ENCODE measurements around the gene POU2F3. TPM values are rescaled to one million over a fixed set of nuclear protein-coding genes. Genes with fewer than 3 reads are reported as not detected.

Gene POU2F3
- polyA plus RNA-seq, 3 donors, result 0.37 to 0.54 TPM; not detected in 1

DNA sequence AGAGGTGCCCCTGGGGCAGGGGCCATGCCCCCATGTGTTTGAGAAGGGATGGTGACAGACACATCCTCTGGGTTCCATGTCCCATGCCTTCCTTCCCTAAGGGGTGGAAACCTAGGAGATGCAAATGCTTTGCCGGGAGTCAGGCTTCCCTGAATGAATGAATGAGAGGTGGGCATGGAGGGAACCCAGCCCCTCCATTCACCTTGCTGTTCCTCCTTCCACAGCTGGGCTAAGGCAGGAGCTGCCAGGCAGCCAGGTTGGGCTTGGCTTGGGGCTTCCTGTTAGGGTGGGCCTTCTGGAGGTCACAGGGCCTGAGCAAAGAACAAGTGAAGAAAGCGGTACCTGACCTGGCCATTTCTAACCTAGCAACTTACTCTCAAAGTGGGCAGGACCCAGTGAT lies 926 bp downstream of the POU2F3 start:
- H3K36me3 Mint-ChIP-seq, result no peaks in the 10 kb centered on the region
- peaks cover 0 to 7% of the 10 kb centered on the region in 2 donors for H3K9me3 ChIP-seq (replicated peaks in 1 of 2; ENCODE audit: control insufficient read depth in 1 of 2, insufficient read depth in 1 of 2, low read length in 2 of 2)
- no peak overlapping the region for H3K27ac ChIP-seq (ENCODE audit: low read depth in 1 of 2, low read length in 2 of 2)
- DNase-seq, result no peak
- H3K79me2 ChIP-seq (ENCODE audit: insufficient read depth, low read length), result no peaks in the 10 kb centered on the region
- intact Hi-C loops (cut with micrococcal nuclease), result no loop called here
- H3K27me3 Mint-ChIP-seq (ENCODE audit: low read depth in 3 of 3), result peaks cover 59 to 84% (median 71%) of the 10 kb centered on the region in 3 donors
- peaks cover 0 to 8% (median 2%) of the 10 kb centered on the region in 7 donors for H3K9me3 Mint-ChIP-seq
- no peak overlapping the region for H3K4me3 ChIP-seq (replicated peaks in 1 of 3; ENCODE audit: low read depth in 2 of 3, low read length in 3 of 3)
- H3K36me3 ChIP-seq (replicated peaks in 1 of 2; ENCODE audit: control insufficient read depth in 1 of 2, insufficient read depth in 2 of 2, low read length in 2 of 2), result no peaks in the 10 kb centered on the region
- no peaks in the 10 kb centered on the region for H3K4me1 ChIP-seq (ENCODE audit: control insufficient read depth in 1 of 2, insufficient read depth in 2 of 2, low read length in 2 of 2)
- peaks cover 17 to 66% of the 10 kb centered on the region in 2 donors for H3K27me3 ChIP-seq (ENCODE audit: control insufficient read depth in 2 of 2, insufficient read depth in 2 of 2, low read length in 2 of 2)
- no peaks in the 10 kb centered on the region for H4K20me1 ChIP-seq (ENCODE audit: insufficient read depth, low read length)
- H2AFZ ChIP-seq (ENCODE audit: insufficient read depth, low read depth, low read length, poor library complexity, severe bottlenecking), result no peak overlapping the region
- H3K4me2 ChIP-seq (replicated peaks; ENCODE audit: extremely low read depth, low read length, poor library complexity, severe bottlenecking), result no peak overlapping the region
- peak overlapping the region in 1 of 7 donors; percentile 70 for H3K27ac Mint-ChIP-seq
- H3K4me1 Mint-ChIP-seq, result no peaks in the 10 kb centered on the region
- TF ChIP-seq CTCF (IDR thresholded peaks at IDR 0.05), result no peak
- peak overlapping the region in 1 of 2 donors; percentile 71 for H3K4me3 Mint-ChIP-seq
- no CpG with 5 or more reads among the region's 2 CpGs for WGBS (ENCODE audit: insufficient coverage)
- H3K9ac ChIP-seq (ENCODE audit: insufficient read depth, low read length, poor library complexity, severe bottlenecking), result no peak overlapping the region

DNA sequence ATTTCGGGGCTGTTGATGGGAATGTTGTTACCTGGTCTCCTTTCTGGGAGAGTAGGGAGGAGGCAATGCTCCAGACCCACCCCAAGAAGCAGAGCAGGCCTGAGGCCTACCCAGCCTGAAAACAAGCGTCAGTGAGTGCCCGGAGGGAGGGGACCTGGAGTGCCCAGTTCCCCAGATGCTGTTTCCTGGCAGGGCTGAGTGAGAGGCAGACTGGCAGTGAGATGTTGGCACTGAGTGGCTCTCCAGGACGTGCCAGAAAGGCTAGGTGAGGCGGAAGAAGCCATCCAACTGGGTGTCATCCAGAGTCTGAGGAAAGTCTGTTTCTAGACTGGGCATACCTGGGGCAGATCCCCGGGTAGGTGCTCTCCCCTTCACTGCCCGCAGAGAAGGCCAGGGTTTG lies 1.3 kb downstream of the POU2F3 start:
- Mint-ChIP-seq H3K4me1 (no peaks in the 10 kb centered on the region), H3K27me3 (ENCODE audit: low read depth in 3 of 3) (peaks cover 56 to 86% (median 71%) of the 10 kb centered on the region in 3 donors), H3K9me3 (peaks cover 0 to 8% (median 2%) of the 10 kb centered on the region in 7 donors), H3K36me3 (no peaks in the 10 kb centered on the region), H3K27ac (no peak overlapping the region), H3K4me3 (peak overlapping the region in 1 of 2 donors; percentile 28)
- Histone ChIP-seq H3K27me3 (ENCODE audit: control insufficient read depth in 2 of 2, insufficient read depth in 2 of 2, low read length in 2 of 2) (peaks cover 17 to 65% of the 10 kb centered on the region in 2 donors), H2AFZ (ENCODE audit: insufficient read depth, low read depth, low read length, poor library complexity, severe bottlenecking) (no peak overlapping the region), H3K36me3 (replicated peaks in 1 of 2; ENCODE audit: control insufficient read depth in 1 of 2, insufficient read depth in 2 of 2, low read length in 2 of 2) (no peaks in the 10 kb centered on the region), H3K9ac (ENCODE audit: insufficient read depth, low read length, poor library complexity, severe bottlenecking) (no peak overlapping the region), H3K9me3 (replicated peaks in 1 of 2; ENCODE audit: control insufficient read depth in 1 of 2, insufficient read depth in 1 of 2, low read length in 2 of 2) (peaks cover 0 to 7% of the 10 kb centered on the region in 2 donors), H3K4me3 (replicated peaks in 1 of 3; ENCODE audit: low read depth in 2 of 3, low read length in 3 of 3) (no peak overlapping the region), H3K4me2 (replicated peaks; ENCODE audit: extremely low read depth, low read length, poor library complexity, severe bottlenecking) (no peak overlapping the region), H3K79me2 (ENCODE audit: insufficient read depth, low read length) (no peaks in the 10 kb centered on the region), H3K4me1 (ENCODE audit: control insufficient read depth in 1 of 2, insufficient read depth in 2 of 2, low read length in 2 of 2) (no peaks in the 10 kb centered on the region), H4K20me1 (ENCODE audit: insufficient read depth, low read length) (no peaks in the 10 kb centered on the region), H3K27ac (ENCODE audit: low read depth in 1 of 2, low read length in 2 of 2) (no peak overlapping the region)
- no peak for TF ChIP-seq CTCF (IDR thresholded peaks at IDR 0.05)
- 97% methylated on average over 5 of the region's 7 CpGs for WGBS (ENCODE audit: insufficient coverage)
- DNase-seq, result no peak
- intact Hi-C loops (cut with micrococcal nuclease), result no loop called here

All from CD14-positive monocyte (primary cell).